ENCODE results near the gene DSG2.

DSG2 gene

DNA sequence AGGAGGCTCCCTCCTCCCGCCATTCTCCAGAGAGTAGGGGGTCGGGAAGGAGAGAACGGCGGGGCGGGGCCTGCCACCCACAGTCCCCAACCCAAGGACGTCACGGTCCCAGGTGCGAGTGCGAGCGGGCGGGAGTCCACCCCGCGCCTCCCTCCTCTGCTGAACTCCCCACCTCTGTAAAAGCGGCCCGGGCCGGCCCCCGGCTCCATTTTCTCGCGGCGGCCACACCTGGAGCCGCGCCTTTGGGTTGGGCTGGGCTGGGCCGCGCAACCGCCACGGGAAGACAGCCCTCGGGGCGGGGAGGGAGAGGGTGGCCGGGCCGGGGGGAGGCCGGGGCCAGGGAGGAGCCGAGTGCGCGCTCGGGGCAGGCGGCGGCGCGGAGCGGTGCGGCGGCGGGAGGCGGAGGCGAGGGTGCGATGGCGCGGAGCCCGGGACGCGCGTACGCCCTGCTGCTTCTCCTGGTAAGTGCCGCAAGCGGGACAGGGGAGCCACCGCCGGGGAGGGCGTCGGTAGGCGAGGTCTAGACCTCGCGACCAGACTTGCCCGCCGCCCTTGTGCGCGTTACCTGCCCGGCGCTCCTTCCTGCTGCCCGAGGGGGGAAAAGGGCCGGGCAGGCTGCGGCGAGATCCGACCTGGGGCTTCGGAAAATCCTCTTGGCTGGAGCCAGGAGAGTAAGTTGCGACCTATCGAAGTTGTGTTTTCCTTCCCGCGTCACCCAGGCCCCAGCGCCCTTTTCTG lies at the start of gene DSG2:
DSG2 (plus strand) TSS at position 342 of the 738 bp plus-strand sequence; CDS start at position 417, 75 bp downstream.
- peaks cover 4% of the 10 kb centered on the region for H3K4me1 Mint-ChIP-seq (ENCODE audit: low read depth)
- H3K36me3 Mint-ChIP-seq (ENCODE audit: low read depth) = no peaks in the 10 kb centered on the region
- H3K9me3 Mint-ChIP-seq = no peaks in the 10 kb centered on the region
- no peak within 1 kb of the TSS for H3K27ac Mint-ChIP-seq
- H3K27me3 Mint-ChIP-seq = peaks cover 38% of the 10 kb centered on the region
- H3K4me3 Mint-ChIP-seq = peak within 1 kb of the TSS; percentile 75

DNA sequence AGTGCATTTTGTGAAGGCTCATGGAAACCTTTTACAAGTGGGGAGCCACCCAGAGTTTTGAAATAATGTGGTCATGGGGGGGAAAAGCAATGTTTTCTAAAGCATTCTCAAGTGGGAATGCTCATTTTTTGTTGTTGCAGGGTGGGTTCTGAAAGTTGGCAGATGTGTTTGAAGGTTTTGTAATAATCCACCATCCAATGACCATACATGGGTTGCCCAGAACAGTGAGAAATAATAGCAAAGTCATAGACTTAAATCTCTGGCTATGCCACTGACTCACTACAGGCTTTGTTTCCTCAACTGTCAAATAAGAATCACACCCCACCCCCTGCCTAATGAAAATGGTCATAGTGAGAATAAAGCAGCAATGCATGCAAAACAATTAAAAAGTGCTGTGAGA lies 47.6 kb upstream of the DSG2 start:
- H3K27me3 Mint-ChIP-seq = peaks cover 3% of the 10 kb centered on the region
- H3K4me3 Mint-ChIP-seq = no peak overlapping the region
- H3K27ac Mint-ChIP-seq = no peak overlapping the region
- no peaks in the 10 kb centered on the region for H3K4me1 Mint-ChIP-seq (ENCODE audit: low read depth)
- no peaks in the 10 kb centered on the region for H3K9me3 Mint-ChIP-seq
- H3K36me3 Mint-ChIP-seq (ENCODE audit: low read depth) = no peaks in the 10 kb centered on the region

- Mint-ChIP-seq H3K4me3 (no peak overlapping the region), H3K9me3 (no peaks in the 10 kb centered on the region), H3K27ac (no peak overlapping the region), H3K27me3 (peaks cover 3% of the 10 kb centered on the region), H3K36me3 (ENCODE audit: low read depth) (no peaks in the 10 kb centered on the region), H3K4me1 (ENCODE audit: low read depth) (no peaks in the 10 kb centered on the region)
These were observed 46.4 kb upstream of the DSG2 start for GRCh38 chr18:31451625-31452024.

DNA sequence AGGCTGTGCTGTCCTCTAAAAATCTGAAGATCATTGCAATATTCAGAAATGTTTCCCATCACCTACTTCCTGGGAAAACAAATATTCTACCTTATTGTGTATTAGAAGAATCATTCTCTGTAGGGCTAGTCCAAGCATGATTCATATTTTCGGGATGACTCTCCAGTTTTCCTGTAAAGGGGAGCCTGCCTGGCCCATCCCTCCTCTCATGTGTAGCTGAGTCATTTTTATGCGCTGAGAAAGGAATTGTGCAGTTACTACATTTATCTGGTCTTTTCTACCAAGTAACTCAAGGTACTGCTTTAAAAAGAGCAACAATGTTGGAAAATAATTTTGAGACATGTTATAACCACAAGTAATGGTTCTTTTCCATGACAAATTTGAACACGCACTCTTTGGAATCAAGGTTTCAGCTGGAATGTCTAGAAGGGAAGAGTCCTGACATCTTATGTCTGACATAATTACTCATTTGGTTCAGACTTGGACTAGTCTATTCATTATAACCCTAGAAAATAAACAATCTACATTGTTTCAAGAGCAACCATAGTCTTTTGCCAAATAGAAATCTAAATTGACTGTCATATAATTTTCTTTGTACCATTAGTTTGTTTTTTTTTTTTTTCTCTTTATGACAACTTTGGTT lies 43.8 kb upstream of the DSG2 start:
- no peak overlapping the region for H3K4me3 Mint-ChIP-seq
- H3K27me3 Mint-ChIP-seq = no peaks in the 10 kb centered on the region

GRCh38 chr18:31469629-31470028 lies 28.3 kb upstream of the DSG2 start:
- no peaks in the 10 kb centered on the region for H3K36me3 Mint-ChIP-seq (ENCODE audit: low read depth)
- no peak overlapping the region for H3K4me3 Mint-ChIP-seq
- no peaks in the 10 kb centered on the region for H3K4me1 Mint-ChIP-seq (ENCODE audit: low read depth)
- no peak overlapping the region for H3K27ac Mint-ChIP-seq
- no peaks in the 10 kb centered on the region for H3K27me3 Mint-ChIP-seq
- no peaks in the 10 kb centered on the region for H3K9me3 Mint-ChIP-seq

More for the DNA sequence above, 43.8 kb upstream of the DSG2 start:
- Mint-ChIP-seq H3K27ac (no peak overlapping the region), H3K36me3 (ENCODE audit: low read depth) (no peaks in the 10 kb centered on the region), H3K9me3 (no peaks in the 10 kb centered on the region), H3K4me1 (ENCODE audit: low read depth) (no peaks in the 10 kb centered on the region)

DNA sequence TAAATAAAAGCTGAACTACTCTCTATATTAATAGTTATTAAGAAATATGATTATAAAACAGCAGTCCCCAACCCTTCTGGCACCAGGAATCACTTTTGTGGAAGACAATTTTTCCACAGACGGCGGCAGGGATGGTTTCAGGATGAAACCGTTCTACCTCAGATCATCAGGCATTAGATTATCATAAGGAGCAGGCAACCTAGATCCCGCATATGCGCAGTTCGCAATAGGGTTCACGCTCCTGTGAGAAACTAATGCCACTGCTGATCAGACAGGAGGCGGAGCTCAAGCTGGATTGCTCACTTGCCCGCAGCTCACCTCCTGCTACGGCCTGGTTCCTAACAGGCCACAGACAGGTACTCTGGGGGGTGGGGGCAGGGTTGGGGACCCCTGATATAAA lies 19.3 kb upstream of the DSG2 start:
- no peaks in the 10 kb centered on the region for H3K4me1 Mint-ChIP-seq (ENCODE audit: low read depth)
- no peak overlapping the region for H3K27ac Mint-ChIP-seq
- H3K36me3 Mint-ChIP-seq (ENCODE audit: low read depth) = no peaks in the 10 kb centered on the region
- no peak overlapping the region for H3K4me3 Mint-ChIP-seq
- H3K27me3 Mint-ChIP-seq = peaks cover 3% of the 10 kb centered on the region
- no peaks in the 10 kb centered on the region for H3K9me3 Mint-ChIP-seq

DNA sequence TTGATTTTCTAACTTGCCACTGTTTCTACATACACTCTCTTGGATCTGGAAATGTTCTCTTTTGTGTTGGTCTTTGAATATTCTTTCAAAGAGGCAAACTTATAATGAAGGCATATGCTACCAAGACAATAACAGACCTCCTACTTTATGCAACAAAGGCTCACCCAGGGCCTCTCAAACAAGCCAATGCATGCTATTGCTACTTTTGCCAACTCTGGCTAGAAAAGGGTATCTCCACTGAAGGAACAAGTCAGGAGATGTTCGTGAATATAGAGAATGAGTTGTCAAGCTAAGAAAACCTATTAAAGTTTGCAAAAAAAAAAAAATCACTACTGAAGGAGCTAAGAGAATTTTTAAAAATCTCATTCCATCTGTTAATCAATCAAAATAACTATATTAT lies 15.9 kb upstream of the DSG2 start:
- Mint-ChIP-seq H3K4me1 (ENCODE audit: low read depth) (no peaks in the 10 kb centered on the region), H3K4me3 (no peak overlapping the region), H3K27ac (no peak overlapping the region), H3K27me3 (no peaks in the 10 kb centered on the region), H3K9me3 (no peaks in the 10 kb centered on the region), H3K36me3 (ENCODE audit: low read depth) (no peaks in the 10 kb centered on the region)

GRCh38 chr18:31483396-31483795 lies 14.6 kb upstream of the DSG2 start:
- Mint-ChIP-seq H3K27me3 (no peaks in the 10 kb centered on the region), H3K9me3 (no peaks in the 10 kb centered on the region), H3K4me3 (no peak overlapping the region), H3K36me3 (ENCODE audit: low read depth) (no peaks in the 10 kb centered on the region), H3K4me1 (ENCODE audit: low read depth) (no peaks in the 10 kb centered on the region), H3K27ac (no peak overlapping the region)

GRCh38 chr18:31484461-31484860 lies 13.5 kb upstream of the DSG2 start:
- H3K4me3 Mint-ChIP-seq = no peak overlapping the region
- H3K36me3 Mint-ChIP-seq (ENCODE audit: low read depth) = no peaks in the 10 kb centered on the region
- H3K27ac Mint-ChIP-seq = no peak overlapping the region
- H3K4me1 Mint-ChIP-seq (ENCODE audit: low read depth) = no peaks in the 10 kb centered on the region
- H3K27me3 Mint-ChIP-seq = peaks cover 3% of the 10 kb centered on the region
- H3K9me3 Mint-ChIP-seq = peaks cover 3% of the 10 kb centered on the region

DNA sequence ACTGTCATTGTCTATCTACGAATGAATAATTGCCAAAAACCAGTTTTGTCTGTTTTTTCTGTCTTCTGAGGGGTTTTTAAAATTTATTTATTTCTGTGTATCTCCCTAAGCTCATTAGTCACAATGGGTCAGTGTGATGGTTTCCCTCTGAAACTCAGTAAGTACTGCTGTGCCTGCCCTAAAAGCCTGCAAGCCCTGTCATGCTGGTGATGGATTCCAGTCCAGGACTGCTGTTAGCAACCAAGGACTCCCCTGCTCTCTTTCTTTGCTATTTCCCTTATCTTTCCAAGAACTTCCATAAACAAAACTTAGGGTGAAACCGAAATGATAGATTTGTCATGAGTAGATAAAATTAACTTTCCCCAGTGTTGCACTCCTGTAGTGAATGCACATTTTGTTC lies 11.8 kb upstream of the DSG2 start:
- no peak overlapping the region for H3K4me3 Mint-ChIP-seq
- H3K4me1 Mint-ChIP-seq (ENCODE audit: low read depth) = no peaks in the 10 kb centered on the region
- peaks cover 7% of the 10 kb centered on the region for H3K27me3 Mint-ChIP-seq
- no peak overlapping the region for H3K27ac Mint-ChIP-seq
- H3K36me3 Mint-ChIP-seq (ENCODE audit: low read depth) = no peaks in the 10 kb centered on the region
- peaks cover 5% of the 10 kb centered on the region for H3K9me3 Mint-ChIP-seq

GRCh38 chr18:31487246-31488015 lies 10.5 kb upstream of the DSG2 start:
- H3K27me3 Mint-ChIP-seq = peaks cover 10% of the 10 kb centered on the region
- peaks cover 5% of the 10 kb centered on the region for H3K9me3 Mint-ChIP-seq
- H3K27ac Mint-ChIP-seq = no peak overlapping the region
- no peaks in the 10 kb centered on the region for H3K36me3 Mint-ChIP-seq (ENCODE audit: low read depth)
- no peaks in the 10 kb centered on the region for H3K4me1 Mint-ChIP-seq (ENCODE audit: low read depth)
- no peak overlapping the region for H3K4me3 Mint-ChIP-seq

- no peak overlapping the region for H3K27ac Mint-ChIP-seq
- no peak overlapping the region for H3K4me3 Mint-ChIP-seq
- peaks cover 13% of the 10 kb centered on the region for H3K27me3 Mint-ChIP-seq
- H3K9me3 Mint-ChIP-seq = peaks cover 5% of the 10 kb centered on the region
- H3K4me1 Mint-ChIP-seq (ENCODE audit: low read depth) = no peaks in the 10 kb centered on the region
- no peaks in the 10 kb centered on the region for H3K36me3 Mint-ChIP-seq (ENCODE audit: low read depth)
These were observed 8.7 kb upstream of the DSG2 start for GRCh38 chr18:31489311-31489710.

DNA sequence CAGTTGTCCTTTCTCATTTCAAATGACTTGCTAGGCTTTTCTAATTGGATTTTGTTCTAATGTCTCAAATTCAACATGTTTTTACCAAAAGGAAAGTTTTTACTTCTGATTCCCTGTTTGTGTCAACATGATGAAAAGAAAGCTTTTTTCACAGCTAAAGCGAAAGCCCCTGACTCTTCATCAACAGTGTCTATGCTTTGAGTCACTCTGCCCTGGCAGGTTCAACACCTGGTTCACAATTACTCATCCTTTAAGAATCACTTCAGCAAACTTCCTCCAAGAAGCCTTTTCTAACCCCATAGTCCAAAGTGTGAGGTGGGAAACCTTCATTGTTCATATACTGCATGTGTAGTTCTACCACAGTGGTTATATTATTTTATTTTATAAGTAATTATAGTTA lies 7.6 kb upstream of the DSG2 start:
- no peak overlapping the region for H3K4me3 Mint-ChIP-seq
- H3K9me3 Mint-ChIP-seq = peaks cover 5% of the 10 kb centered on the region
- no peaks in the 10 kb centered on the region for H3K36me3 Mint-ChIP-seq (ENCODE audit: low read depth)
- H3K27me3 Mint-ChIP-seq = peaks cover 16% of the 10 kb centered on the region
- H3K27ac Mint-ChIP-seq = no peak overlapping the region
- H3K4me1 Mint-ChIP-seq (ENCODE audit: low read depth) = no peaks in the 10 kb centered on the region

DNA sequence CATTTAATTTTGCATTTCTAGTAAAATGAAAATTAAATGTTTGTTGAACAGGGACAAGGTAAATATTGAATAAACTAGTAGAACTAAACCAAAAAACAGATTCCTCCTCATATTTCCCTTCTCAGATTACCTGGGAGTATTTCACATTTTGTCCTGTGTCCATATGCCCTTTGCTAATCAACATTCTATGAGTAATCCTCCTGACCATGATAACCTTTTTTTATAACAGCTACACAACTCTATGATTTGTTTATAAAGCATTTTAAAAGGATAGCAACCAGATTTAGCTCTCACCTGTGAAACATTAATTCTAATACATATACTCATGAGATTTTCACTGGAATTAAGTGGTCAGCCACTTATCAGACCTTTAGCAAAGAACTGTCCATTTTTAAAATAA lies 7.1 kb upstream of the DSG2 start:
- Mint-ChIP-seq H3K27me3 (peaks cover 20% of the 10 kb centered on the region), H3K9me3 (peaks cover 5% of the 10 kb centered on the region), H3K36me3 (ENCODE audit: low read depth) (no peaks in the 10 kb centered on the region), H3K4me1 (ENCODE audit: low read depth) (no peaks in the 10 kb centered on the region), H3K27ac (no peak overlapping the region), H3K4me3 (no peak overlapping the region)

GRCh38 chr18:31491586-31491985 lies 6.4 kb upstream of the DSG2 start:
- Mint-ChIP-seq H3K4me3 (no peak overlapping the region), H3K4me1 (ENCODE audit: low read depth) (no peaks in the 10 kb centered on the region), H3K36me3 (ENCODE audit: low read depth) (no peaks in the 10 kb centered on the region), H3K9me3 (peaks cover 5% of the 10 kb centered on the region), H3K27ac (no peak overlapping the region), H3K27me3 (peaks cover 25% of the 10 kb centered on the region)

Data from stimulated activated naive CD8-positive, alpha-beta T cell treated with anti-CD3 and anti-CD28 coated beads, Interleukin-15, Interleukin-2, amounts not matched to agents 100 ng/mL and 50 ng/mL, for 24 hours (primary cell).